A673 (cell line): Measurements from ENCODE around the gene MORN4.

Experiments
- CTCF ChIP-seq: fragments of 300-800, 200-600 bp; sonication (generic); conservative IDR thresholded peaks from 2 replicates; pipeline ENCODE4 v1.5.1; 2017; ENCODE audit warnings: low read depth, mild to moderate bottlenecking, antibody characterized with exemption, low read length, moderate library complexity, mixed read lengths
- EZH2 ChIP-seq: fragments of 200-600 bp; sonication (generic); IDR thresholded peaks from 2 replicates; pipeline ENCODE4 v1.6.1; 2017; ENCODE audit warnings: borderline replicate concordance, low read depth, mild to moderate bottlenecking, mixed read lengths, antibody characterized with exemption, low read length; ENCODE audit not compliant: poor library complexity, severe bottlenecking

DNA sequence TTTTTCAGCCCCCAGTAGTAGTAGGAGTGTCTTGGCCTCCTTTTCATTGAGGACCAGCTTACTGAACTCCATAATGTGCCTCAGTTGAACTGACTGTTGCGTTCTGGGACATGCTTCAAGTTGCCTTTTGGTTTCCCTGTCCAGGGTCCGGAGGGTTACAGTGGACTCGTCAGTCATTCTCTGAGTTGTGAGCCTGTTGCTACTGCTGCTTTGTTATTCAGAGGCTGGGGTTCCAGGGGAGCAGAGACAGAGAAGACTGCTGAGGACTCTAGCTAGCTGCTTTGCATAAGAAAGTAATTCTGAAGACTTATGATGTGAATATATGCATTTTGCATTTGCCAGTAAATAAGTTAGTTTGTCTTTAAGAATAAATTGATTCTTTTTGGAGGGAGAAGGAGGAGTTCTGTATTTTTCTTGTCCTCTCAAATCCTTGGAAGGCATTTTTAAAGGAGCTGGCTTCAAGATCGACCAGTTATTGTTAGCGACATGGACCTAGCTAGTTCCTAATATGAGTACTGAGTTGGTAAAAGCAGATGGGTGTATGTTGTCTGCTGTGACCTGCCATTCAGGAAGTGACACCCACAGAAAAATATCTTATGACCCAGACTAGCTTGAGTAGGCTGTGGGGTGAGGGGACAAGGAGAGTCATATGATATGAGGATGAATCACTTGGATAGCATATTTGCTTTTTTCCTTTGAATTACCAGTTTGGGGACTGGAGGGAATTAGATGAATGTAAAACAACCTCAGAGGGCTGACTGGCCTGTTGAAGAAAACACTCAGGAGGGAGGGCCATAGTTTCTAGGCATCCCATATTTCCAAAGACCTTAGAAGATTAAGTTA lies 15.5 kb upstream of the MORN4 start:
- TF ChIP-seq EZH2 (no peak), CTCF (no peak)
